HEK293 (cell line): Measurements from ENCODE around the gene MAP7.
"Not testable (repeated sequence)": the region's sequence is repeated elsewhere in the genome, so short reads cannot be mapped to it uniquely, and the experiment has no call there.

Experiments used
- KLF1 ChIP-seq: fragments of 450-650 bp; formaldehyde crosslinking; IDR thresholded peaks from 2 replicates; pipeline ENCODE4 v1.5.1; 2016; ENCODE audit warnings: missing biosample characterization, missing genetic modification characterization
- KLF9 ChIP-seq: fragments of 450-650 bp; formaldehyde crosslinking; IDR thresholded peaks from 2 replicates; pipeline ENCODE4 v1.5.1; 2016; ENCODE audit warnings: missing biosample characterization, missing genetic modification characterization, low read depth
- ZFP37 ChIP-seq: fragments of 450-650 bp; formaldehyde crosslinking; IDR thresholded peaks from 2 replicates; pipeline ENCODE4 v1.5.1; 2016; ENCODE audit warnings: missing biosample characterization, missing genetic modification characterization
- ZNF10 ChIP-seq: fragments of 450-650 bp; formaldehyde crosslinking; IDR thresholded peaks from 2 replicates; pipeline ENCODE4 v1.5.1; 2017; ENCODE audit warnings: missing biosample characterization, missing genetic modification characterization
- ZNF248 ChIP-seq: fragments of 450-650 bp; formaldehyde crosslinking; IDR thresholded peaks from 2 replicates; pipeline ENCODE4 v1.5.1; 2017; ENCODE audit warnings: missing biosample characterization, missing genetic modification characterization
- ZNF335 ChIP-seq: fragments of 450-650 bp; formaldehyde crosslinking; conservative IDR thresholded peaks from 2 replicates; pipeline ENCODE4 v1.5.1; 2016; ENCODE audit warnings: missing biosample characterization, missing genetic modification characterization
- ZNF350 ChIP-seq: fragments of 450-650 bp; formaldehyde crosslinking; IDR thresholded peaks from 2 replicates; pipeline ENCODE4 v1.5.0; 2017; ENCODE audit warnings: missing biosample characterization, mild to moderate bottlenecking, missing genetic modification characterization
- ZNF354C ChIP-seq: fragments of 450-650 bp; formaldehyde crosslinking; IDR thresholded peaks from 2 replicates; pipeline ENCODE4 v1.5.1; 2016; ENCODE audit warnings: missing biosample characterization, missing genetic modification characterization, low read depth, borderline replicate concordance
- ZNF776 ChIP-seq: fragments of 450-650 bp; formaldehyde crosslinking; IDR thresholded peaks from 2 replicates; pipeline ENCODE4 v1.5.0; 2017; ENCODE audit warnings: missing biosample characterization, missing genetic modification characterization, borderline replicate concordance
- TF ChIP-seq, protein P1 (sequence below): fragments of 450-650 bp; formaldehyde crosslinking; IDR thresholded peaks from 2 replicates; pipeline ENCODE4 v1.5.1; 2016; ENCODE audit warnings: missing biosample characterization, missing genetic modification characterization
- TF ChIP-seq, protein P2 (sequence below): fragments of 450-650 bp; formaldehyde crosslinking; IDR thresholded peaks from 2 replicates; pipeline ENCODE4 v1.5.1; 2016; ENCODE audit warnings: missing biosample characterization, missing genetic modification characterization, borderline replicate concordance
- TF ChIP-seq, protein P3 (sequence below): fragments of 450-650 bp; formaldehyde crosslinking; IDR thresholded peaks from 2 replicates; pipeline ENCODE4 v1.5.1; 2016; ENCODE audit warnings: missing biosample characterization, missing genetic modification characterization

DNA sequence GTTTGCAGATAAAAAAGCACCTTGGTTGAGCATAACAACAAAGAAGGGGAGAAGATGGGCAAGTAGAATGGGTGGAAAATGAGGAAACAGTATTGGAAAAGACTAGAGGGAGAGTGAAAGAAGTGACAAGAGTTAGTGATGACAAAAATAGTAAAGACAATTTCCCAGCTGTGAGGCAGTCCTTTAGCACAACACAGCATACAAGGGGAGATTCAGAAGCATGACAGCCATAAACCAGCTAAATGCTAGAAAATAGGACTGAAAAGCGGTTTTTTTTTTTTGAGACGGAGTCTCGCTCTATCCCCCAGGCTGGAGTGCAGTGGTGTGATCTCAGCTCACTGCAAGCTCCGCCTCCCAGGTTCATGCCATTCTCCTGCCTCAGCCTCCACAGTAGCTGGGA lies 174.4 kb downstream of the MAP7 start:
- TF ChIP-seq, protein P1, sequence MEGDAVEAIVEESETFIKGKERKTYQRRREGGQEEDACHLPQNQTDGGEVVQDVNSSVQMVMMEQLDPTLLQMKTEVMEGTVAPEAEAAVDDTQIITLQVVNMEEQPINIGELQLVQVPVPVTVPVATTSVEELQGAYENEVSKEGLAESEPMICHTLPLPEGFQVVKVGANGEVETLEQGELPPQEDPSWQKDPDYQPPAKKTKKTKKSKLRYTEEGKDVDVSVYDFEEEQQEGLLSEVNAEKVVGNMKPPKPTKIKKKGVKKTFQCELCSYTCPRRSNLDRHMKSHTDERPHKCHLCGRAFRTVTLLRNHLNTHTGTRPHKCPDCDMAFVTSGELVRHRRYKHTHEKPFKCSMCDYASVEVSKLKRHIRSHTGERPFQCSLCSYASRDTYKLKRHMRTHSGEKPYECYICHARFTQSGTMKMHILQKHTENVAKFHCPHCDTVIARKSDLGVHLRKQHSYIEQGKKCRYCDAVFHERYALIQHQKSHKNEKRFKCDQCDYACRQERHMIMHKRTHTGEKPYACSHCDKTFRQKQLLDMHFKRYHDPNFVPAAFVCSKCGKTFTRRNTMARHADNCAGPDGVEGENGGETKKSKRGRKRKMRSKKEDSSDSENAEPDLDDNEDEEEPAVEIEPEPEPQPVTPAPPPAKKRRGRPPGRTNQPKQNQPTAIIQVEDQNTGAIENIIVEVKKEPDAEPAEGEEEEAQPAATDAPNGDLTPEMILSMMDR (tag by site-specific recombination): not testable (repeated sequence)
- TF ChIP-seq ZNF10; ZFP37 (tag by site-specific recombination); ZNF248 (tag by site-specific recombination); ZNF350 (tag by site-specific recombination); ZNF776 (tag by site-specific recombination); KLF1 (tag by site-specific recombination); ZNF335 (tag by site-specific recombination); ZNF354C (tag by site-specific recombination); KLF9 (tag by site-specific recombination): not testable (repeated sequence)
- TF ChIP-seq, protein P2, sequence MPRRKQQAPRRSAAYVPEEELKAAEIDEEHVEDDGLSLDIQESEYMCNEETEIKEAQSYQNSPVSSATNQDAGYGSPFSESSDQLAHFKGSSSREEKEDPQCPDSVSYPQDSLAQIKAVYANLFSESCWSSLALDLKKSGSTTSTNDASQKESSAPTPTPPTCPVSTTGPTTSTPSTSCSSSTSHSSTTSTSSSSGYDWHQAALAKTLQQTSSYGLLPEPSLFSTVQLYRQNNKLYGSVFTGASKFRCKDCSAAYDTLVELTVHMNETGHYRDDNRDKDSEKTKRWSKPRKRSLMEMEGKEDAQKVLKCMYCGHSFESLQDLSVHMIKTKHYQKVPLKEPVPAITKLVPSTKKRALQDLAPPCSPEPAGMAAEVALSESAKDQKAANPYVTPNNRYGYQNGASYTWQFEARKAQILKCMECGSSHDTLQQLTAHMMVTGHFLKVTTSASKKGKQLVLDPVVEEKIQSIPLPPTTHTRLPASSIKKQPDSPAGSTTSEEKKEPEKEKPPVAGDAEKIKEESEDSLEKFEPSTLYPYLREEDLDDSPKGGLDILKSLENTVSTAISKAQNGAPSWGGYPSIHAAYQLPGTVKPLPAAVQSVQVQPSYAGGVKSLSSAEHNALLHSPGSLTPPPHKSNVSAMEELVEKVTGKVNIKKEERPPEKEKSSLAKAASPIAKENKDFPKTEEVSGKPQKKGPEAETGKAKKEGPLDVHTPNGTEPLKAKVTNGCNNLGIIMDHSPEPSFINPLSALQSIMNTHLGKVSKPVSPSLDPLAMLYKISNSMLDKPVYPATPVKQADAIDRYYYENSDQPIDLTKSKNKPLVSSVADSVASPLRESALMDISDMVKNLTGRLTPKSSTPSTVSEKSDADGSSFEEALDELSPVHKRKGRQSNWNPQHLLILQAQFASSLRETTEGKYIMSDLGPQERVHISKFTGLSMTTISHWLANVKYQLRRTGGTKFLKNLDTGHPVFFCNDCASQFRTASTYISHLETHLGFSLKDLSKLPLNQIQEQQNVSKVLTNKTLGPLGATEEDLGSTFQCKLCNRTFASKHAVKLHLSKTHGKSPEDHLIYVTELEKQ (tag by site-specific recombination): not testable (repeated sequence)
- TF ChIP-seq, protein P3, sequence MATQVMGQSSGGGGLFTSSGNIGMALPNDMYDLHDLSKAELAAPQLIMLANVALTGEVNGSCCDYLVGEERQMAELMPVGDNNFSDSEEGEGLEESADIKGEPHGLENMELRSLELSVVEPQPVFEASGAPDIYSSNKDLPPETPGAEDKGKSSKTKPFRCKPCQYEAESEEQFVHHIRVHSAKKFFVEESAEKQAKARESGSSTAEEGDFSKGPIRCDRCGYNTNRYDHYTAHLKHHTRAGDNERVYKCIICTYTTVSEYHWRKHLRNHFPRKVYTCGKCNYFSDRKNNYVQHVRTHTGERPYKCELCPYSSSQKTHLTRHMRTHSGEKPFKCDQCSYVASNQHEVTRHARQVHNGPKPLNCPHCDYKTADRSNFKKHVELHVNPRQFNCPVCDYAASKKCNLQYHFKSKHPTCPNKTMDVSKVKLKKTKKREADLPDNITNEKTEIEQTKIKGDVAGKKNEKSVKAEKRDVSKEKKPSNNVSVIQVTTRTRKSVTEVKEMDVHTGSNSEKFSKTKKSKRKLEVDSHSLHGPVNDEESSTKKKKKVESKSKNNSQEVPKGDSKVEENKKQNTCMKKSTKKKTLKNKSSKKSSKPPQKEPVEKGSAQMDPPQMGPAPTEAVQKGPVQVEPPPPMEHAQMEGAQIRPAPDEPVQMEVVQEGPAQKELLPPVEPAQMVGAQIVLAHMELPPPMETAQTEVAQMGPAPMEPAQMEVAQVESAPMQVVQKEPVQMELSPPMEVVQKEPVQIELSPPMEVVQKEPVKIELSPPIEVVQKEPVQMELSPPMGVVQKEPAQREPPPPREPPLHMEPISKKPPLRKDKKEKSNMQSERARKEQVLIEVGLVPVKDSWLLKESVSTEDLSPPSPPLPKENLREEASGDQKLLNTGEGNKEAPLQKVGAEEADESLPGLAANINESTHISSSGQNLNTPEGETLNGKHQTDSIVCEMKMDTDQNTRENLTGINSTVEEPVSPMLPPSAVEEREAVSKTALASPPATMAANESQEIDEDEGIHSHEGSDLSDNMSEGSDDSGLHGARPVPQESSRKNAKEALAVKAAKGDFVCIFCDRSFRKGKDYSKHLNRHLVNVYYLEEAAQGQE (tag by site-specific recombination): not testable (repeated sequence)
